Hepatocyte (in vitro differentiated cells): ENCODE measurements around the gene RAD51D. TPM values are rescaled to one million over a fixed set of nuclear protein-coding genes. Genes with fewer than 3 reads are reported as not detected.

ENCODE experiments used
- DNase-seq: peaks from one replicate; pipeline ENCODE4 v3.0.0-alpha.2; 2016; ENCODE audit warnings: low spot score
- H2AFZ ChIP-seq: fragments of 200-600 bp; sonication (generic); 2 replicates; pipeline ENCODE4 v1.6.0; 2016; ENCODE audit warnings: antibody characterized with exemption, mild to moderate bottlenecking
- H3K27ac ChIP-seq: fragments of 200-600 bp; sonication (generic); 2 replicates; pipeline ENCODE4 v1.5.1; 2016; ENCODE audit warnings: mild to moderate bottlenecking
- H3K27me3 ChIP-seq: fragments of 200-600 bp; sonication (generic); 2 replicates; pipeline ENCODE4 v1.6.1; 2016
- H3K36me3 ChIP-seq: fragments of 200-600 bp; sonication (generic); replicated peaks from 2 replicates; pipeline ENCODE4 v1.5.1; 2016; ENCODE audit warnings: low read depth; ENCODE audit not compliant: insufficient read depth
- H3K4me1 ChIP-seq: fragments of 200-600 bp; sonication (generic); 2 replicates; pipeline ENCODE4 v1.5.1; 2016; ENCODE audit warnings: mild to moderate bottlenecking, moderate library complexity; ENCODE audit not compliant: insufficient read depth
- H3K4me2 ChIP-seq: fragments of 200-600 bp; sonication (generic); 2 replicates; pipeline ENCODE4 v1.6.0; 2016
- H3K4me3 ChIP-seq: fragments of 200-600 bp; sonication (generic); 2 replicates; pipeline ENCODE4 v1.5.1; 2016; ENCODE audit warnings: mild to moderate bottlenecking
- H3K79me2 ChIP-seq: fragments of 200-600 bp; sonication (generic); 2 replicates; pipeline ENCODE4 v1.6.0; 2017; ENCODE audit warnings: mild to moderate bottlenecking
- H3K9me2 ChIP-seq: fragments of 200-600 bp; sonication (generic); replicated peaks from 2 replicates; pipeline ENCODE4 v1.6.0; 2017; ENCODE audit warnings: mild to moderate bottlenecking; ENCODE audit not compliant: insufficient read depth
- H3K9me3 ChIP-seq: fragments of 200-600 bp; sonication (generic); 2 replicates; pipeline ENCODE4 v1.5.1; 2016; ENCODE audit warnings: low read depth, mild to moderate bottlenecking
- H4K20me1 ChIP-seq: fragments of 200-600 bp; sonication (generic); 2 replicates; pipeline ENCODE4 v1.6.0; 2016; ENCODE audit warnings: mild to moderate bottlenecking; ENCODE audit not compliant: insufficient read depth, poor library complexity, severe bottlenecking
- CTCF ChIP-seq: fragments of 200-600 bp; sonication (generic); IDR thresholded peaks from 2 replicates; pipeline ENCODE4 v1.5.1; 2016; ENCODE audit warnings: antibody characterized with exemption, mild to moderate bottlenecking; ENCODE audit not compliant: poor library complexity
- EZH2 ChIP-seq: fragments of 200-600 bp; sonication (generic); IDR thresholded peaks from 2 replicates; pipeline ENCODE4 v1.6.1; 2016; ENCODE audit warnings: antibody characterized with exemption, mild to moderate bottlenecking, borderline replicate concordance
- EZH2phosphoT487 ChIP-seq: fragments of 200-600 bp; sonication (generic); IDR thresholded peaks from one replicate; pipeline ENCODE4 v1.6.1; 2018; ENCODE audit warnings: antibody characterized with exemption, mild to moderate bottlenecking, low read depth, moderate library complexity; ENCODE audit not compliant: unreplicated experiment, severe bottlenecking
- WGBS: methylation state at CpG from one replicate; pipeline ENCODE4 v1.1.6; 2016; ENCODE audit warnings: low lambda C conversion rate; ENCODE audit errors: missing lambda C conversion rate; 5-methylcytosine and 5-hydroxymethylcytosine counted together
- polyA plus RNA-seq: library from polyadenylated mRNA; unstranded; fragments of >200 nt; fragmentation: Nextera tagmentation; extraction: Ambion mirVana; gene quantifications from 2 replicates; pipeline ENCODE4 v1.2.1, GENCODE V29; 2016
- total RNA-seq: library from RNA; depleted of rRNA; stranded (reverse); fragments of >200 nt; gene quantifications from 2 replicates; pipeline ENCODE4 v1.2.3, GENCODE V29; 2014

The RAD51D gene
- total and polyA plus RNA-seq, 2 experiments from 2014 or later = 7.1 to 9.9 TPM

GRCh38 chr17:35068249-35068648, 51.4 kb downstream of the RAD51D start:
- no peaks in the 10 kb centered on the region for H4K20me1 ChIP-seq
- H3K36me3 ChIP-seq = no peaks in the 10 kb centered on the region
- no peak overlapping the region for H3K4me3 ChIP-seq
- H3K27me3 ChIP-seq = no peaks in the 10 kb centered on the region
- H3K27ac ChIP-seq = no peak overlapping the region
- 78% methylated on average over 2 of the region's 2 CpGs for WGBS
- no peak overlapping the region for H2AFZ ChIP-seq
- H3K9me3 ChIP-seq = no peaks in the 10 kb centered on the region
- H3K79me2 ChIP-seq = peaks cover 61% of the 10 kb centered on the region
- no peak for DNase-seq
- H3K9me2 ChIP-seq = no peaks in the 10 kb centered on the region
- no peak for TF ChIP-seq EZH2phosphoT487
- TF ChIP-seq EZH2 = no peak
- no peak for TF ChIP-seq CTCF
- peaks cover 16% of the 10 kb centered on the region for H3K4me1 ChIP-seq
- peak overlapping the region; percentile 14 for H3K4me2 ChIP-seq

- Histone ChIP-seq H3K36me3 (no peaks in the 10 kb centered on the region), H3K4me2 (no peak overlapping the region), H3K4me1 (peaks cover 20% of the 10 kb centered on the region), H3K27me3 (no peaks in the 10 kb centered on the region), H3K27ac (no peak overlapping the region), H2AFZ (no peak overlapping the region), H3K9me2 (no peaks in the 10 kb centered on the region), H3K9me3 (no peaks in the 10 kb centered on the region), H3K4me3 (no peak overlapping the region), H3K79me2 (peaks cover 60% of the 10 kb centered on the region), H4K20me1 (no peaks in the 10 kb centered on the region)
- 94% methylated on average over 4 of the region's 4 CpGs for WGBS
- DNase-seq = no peak
- TF ChIP-seq CTCF (no peak), EZH2phosphoT487 (no peak), EZH2 (no peak)
Measured at GRCh38 chr17:35065880-35066279, 53.8 kb downstream of the RAD51D start.

GRCh38 chr17:35064516-35065215, 55.0 kb downstream of the RAD51D start:
- no peak for DNase-seq
- Histone ChIP-seq H3K9me3 (no peaks in the 10 kb centered on the region), H3K36me3 (no peaks in the 10 kb centered on the region), H3K79me2 (peaks cover 57% of the 10 kb centered on the region), H3K4me3 (no peak overlapping the region), H3K4me1 (peaks cover 17% of the 10 kb centered on the region), H3K4me2 (no peak overlapping the region), H4K20me1 (no peaks in the 10 kb centered on the region), H2AFZ (no peak overlapping the region), H3K9me2 (no peaks in the 10 kb centered on the region), H3K27ac (peak overlapping the region; percentile 90), H3K27me3 (no peaks in the 10 kb centered on the region)
- 89% methylated on average over 3 of the region's 3 CpGs for WGBS
- TF ChIP-seq CTCF (no peak), EZH2 (no peak), EZH2phosphoT487 (no peak)
